NCI-H774 (cell line): ENCODE data around the gene TMEM225B.
A peak's percentile ranks its signal among the peaks of the same experiment; 100 is the strongest.
"Not testable (repeated sequence)": the region's sequence is repeated elsewhere in the genome, so short reads cannot be mapped to it uniquely, and the experiment has no call there.

ENCODE experiments used
- DNase-seq: peaks from one replicate; lab custom pipeline; 2025; lab: John Stamatoyannopoulos, UW

The TMEM225B gene

DNA sequence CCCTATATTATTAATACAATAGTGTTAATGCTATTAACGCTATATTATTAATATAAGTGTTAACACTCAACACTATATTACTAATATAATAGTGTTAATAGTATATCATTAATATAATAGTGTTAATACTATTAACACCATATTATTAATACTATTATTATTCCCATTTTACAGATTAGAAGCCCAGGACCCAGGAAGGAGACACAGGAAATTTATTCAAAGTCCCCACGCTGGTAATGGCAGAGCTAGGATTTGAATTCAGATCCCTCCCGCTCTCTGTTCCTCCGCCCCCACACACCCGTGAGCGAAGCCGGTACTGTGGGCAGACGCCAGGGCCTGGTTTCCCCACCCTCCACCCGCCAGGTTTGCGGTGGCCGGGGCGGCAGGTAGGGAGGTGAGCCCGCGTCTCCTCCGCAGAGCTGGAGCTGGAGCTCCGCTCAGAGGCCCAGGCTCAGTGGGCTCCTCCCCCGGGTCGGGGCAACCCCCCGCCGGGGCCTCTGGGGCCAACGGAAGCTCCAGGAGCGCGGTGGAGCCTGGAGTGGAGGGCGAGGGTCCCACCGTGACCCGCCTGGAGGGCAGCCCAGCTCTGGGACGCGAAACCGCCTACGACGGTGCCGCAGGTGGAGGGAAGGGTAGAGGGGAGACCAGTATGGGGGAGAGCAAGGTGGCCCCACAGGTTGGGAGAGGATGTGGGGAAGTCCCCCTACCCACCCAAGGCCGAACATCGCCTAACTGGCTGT lies at the start of gene TMEM225B:
Gene TMEM225B (plus strand): TSS at position 506 of the 740 bp plus-strand sequence. CDS start 6,122 bp downstream, outside the sequence.
- no peak for DNase-seq

GRCh38 chr7:99549545-99549944 lies 48.5 kb upstream of the TMEM225B start:
- not testable (repeated sequence) for DNase-seq

- DNase-seq = no peak
Observed at GRCh38 chr7:99551334-99551733, 46.7 kb upstream of the TMEM225B start.

- peak; percentile 87 for DNase-seq
Observed at GRCh38 chr7:99551767-99552463, 46.2 kb upstream of the TMEM225B start, which contains the start of gene FAM200A. Gene FAM200A (minus strand): TSS chr7:99552114. CDS start chr7:99548407, 3,707 bp downstream.

DNA sequence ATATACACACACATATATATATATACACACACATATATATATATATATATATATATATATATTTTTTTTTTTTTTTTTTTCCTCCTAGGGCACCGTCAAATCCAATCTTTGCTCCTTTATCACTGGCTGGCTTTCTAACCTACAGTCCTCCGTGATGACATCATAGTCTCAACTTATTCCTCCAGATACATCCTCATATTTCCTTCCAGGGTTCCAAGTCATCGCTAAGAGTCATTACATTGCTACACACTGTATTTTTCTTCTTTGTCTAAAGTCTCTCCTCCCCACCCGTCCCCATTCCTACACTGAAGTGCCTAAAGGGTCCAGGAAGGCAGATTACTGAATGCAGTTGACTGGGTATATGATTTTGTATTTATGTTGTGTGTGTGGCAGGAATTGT lies 45.0 kb upstream of the TMEM225B start:
- no peak for DNase-seq

DNA sequence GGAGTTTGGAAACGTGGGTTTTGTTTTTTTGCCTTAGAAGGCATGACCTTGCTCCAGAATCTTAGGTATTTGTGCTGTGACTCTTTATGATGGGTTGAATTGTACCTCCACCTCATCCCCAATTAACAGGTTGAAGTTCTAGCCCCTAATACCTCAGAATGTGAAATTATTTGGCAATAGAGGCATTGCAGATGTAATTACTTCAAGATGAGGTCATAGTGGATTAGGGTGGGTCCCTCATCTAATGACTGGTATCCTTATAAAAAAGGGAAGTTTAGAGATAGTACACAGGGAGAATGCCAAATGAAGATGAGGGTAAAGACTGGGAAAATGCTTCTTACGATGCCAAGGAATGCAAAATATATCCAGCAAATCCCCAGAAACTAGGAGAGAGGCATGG lies 43.1 kb upstream of the TMEM225B start:
- no peak for DNase-seq

DNA sequence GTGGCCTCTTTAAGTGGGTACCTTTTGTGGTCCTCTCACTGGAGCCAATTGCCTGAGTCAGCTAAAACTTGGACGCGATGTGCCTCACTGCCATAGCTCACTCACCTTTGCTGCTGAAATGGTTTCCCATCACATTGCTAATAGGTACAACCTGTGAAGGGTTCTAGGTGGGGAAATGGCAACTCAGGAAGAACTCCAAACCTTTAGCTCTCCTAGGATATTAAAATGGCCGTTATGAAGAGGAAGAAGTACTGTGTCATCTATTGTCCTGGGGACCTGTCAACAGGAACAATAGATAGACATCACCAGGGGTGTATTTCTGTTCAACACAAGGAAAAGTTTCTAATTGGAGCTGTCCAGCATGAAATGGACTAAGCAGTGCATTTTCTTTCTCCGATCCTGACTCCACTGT lies 40.9 kb upstream of the TMEM225B start:
- no peak for DNase-seq

GRCh38 chr7:99557940-99558305 lies 40.1 kb upstream of the TMEM225B start:
- no peak for DNase-seq

DNA sequence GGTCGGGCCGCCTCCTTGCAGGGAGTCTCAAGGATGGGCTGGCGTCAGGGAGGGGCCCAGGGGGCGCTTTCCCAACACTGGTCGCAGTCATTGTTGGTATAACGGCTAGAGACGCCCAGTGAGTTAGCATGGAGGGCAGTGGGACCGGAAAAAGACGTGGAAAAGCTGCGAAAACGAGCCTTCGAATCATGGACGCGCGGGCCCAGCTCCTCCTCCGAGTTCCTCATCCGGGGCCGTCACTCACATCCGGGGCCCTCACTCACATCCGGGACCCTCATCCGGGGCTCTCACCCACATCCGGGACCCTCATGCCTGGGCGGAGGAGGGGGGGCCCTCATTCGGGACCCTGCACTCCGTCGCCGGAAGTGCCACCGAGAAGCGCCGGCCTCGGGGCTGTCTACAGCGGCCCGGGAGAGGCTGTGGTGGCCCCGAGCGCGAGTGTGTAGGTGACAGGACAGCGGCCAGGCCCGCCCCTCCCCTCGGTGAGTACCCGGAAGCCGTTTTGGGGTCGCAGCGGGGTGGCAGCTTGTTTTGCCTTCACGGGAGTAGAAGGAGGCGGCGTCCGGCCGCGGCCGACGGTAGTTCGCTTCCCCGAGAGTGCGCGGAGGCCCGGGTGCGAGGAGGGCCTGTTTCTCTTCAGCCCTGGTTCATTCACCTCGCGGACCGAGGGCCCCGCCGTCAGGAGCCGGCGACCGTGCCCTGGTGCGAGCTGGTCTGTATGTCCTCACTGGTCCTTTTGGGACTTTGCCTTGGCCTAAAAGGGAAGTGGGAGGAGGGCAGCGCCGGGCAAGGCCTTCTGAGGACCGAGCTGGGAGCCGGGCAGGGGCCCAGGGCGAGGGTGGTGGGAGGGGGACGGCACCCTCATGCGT lies 39.5 kb upstream of the TMEM225B start, which contains the start of gene ZNF655:
Gene ZNF655 (plus strand): TSS at position 337 of the 869 bp plus-strand sequence. CDS start 1,918 bp downstream, outside the sequence.
- peak; percentile 91 for DNase-seq

DNA sequence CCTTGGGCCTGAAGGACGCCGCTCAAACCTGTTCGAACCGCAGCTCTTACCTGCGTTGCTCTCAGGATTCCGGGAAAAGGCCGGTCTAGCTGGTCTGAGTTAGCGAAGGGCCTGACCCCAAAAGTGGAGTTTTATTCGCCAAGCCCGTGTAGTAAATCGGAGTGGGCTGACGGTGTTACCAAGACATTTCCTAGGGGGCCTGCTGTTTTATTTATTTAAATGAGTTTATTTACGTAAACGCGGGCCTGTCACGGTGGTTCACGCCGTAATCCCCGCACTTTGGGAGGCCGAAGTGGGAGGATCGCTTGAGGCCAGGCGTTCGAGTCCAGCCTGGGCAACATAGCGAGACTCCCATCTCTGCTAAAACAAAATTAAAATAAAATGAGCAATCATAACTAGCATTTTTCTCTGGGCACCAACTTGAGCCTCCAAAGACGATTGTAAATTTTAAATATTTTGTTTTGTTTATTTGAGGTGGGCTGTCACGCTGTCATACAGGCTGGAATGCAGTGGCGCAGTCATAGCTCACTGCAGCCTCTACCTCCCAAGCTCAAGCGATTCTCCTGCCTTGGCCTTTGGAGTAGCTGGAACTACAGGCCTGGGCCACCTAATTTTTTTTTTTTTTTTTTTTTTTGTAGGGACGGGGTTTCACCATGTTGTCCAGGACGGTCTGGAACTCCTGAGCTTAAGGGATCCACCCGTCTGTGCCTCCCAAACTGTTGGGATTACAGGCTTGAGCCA lies 38.7 kb upstream of the TMEM225B start:
- DNase-seq = no peak

DNA sequence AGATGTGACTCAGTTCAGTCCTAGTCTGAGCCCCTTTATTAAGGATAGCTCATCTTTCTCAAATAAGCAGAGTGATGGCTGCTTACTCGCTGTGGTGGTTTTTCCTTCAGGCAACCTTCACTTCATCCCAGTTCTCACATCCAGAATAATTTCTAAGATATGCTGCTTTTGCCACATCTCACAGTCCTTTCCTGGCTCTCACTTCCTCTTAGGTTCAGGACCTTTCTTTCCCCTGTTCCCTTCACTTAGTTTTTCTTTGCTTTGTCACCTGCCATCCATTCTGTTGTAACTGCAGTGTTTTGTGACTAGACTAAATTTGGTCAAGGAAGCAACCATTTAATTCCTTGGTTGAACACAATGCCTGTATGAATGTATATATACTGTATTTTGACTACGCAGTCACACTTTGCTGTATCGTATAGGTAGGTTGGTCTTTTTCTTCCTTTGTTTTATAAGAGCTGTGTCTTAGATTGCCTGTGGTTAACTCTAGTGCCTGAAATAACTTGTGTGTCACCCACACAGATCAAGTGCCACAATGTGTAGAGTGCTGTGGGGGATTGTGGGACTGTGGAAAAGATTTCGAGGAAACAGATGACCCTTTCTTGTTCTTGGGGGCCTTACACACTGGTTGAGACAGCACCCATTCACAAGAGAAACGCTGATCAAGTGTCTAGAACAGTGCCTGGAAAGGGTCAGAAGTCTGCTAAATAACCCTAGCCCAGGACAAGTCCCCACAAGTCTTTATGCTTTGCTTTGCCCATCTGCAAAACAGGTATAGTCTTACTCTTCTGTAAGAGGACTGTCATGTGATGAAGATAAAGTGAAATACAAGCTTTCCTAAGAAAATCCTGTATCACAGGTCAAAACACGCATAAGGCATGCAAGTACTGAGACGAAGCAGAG lies 37.0 kb upstream of the TMEM225B start:
- no peak for DNase-seq

- no peak for DNase-seq
Observed at GRCh38 chr7:99561737-99562051, 36.4 kb upstream of the TMEM225B start.

- DNase-seq = no peak
Observed at GRCh38 chr7:99562114-99562784, 35.8 kb upstream of the TMEM225B start.

DNA sequence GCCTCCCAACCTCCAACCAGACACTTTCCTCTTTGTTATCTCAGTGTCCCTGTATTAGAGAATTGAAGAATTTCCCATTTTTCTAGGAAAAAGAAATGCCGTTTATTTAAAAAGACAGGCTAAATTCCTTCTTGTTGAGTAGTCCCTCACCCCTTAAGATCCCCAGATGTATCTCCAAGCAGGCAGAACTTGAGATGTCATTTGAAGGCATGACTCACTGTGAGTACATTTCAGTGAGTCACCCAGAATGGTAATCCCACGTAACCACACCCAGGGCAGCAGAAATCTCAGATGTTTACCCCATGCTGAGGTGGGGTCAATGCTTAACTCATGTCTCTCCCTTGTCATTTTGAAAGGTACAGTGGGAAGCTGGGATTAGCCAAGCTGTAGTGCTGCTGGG lies 35.2 kb upstream of the TMEM225B start:
- DNase-seq = no peak

DNA sequence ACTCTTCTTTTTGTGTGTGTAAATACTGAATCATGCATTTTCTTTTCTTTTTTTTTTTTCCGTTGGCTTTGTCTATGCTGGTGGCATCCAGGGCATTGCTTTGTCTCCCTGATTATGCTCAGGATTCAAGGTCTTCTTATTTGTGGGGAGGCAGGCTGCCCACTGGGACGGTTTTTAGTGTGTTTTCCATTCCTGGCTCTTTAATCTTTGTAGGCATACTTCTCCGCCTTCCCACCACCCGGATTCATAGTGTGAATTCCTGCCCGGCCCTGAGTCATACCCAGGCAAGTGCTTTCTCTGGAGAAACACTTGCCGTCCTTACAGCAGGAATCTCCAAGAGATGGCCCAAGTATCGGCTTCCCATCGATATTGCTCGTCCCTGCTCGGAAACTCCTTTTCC lies 34.4 kb upstream of the TMEM225B start:
- no peak for DNase-seq

DNA sequence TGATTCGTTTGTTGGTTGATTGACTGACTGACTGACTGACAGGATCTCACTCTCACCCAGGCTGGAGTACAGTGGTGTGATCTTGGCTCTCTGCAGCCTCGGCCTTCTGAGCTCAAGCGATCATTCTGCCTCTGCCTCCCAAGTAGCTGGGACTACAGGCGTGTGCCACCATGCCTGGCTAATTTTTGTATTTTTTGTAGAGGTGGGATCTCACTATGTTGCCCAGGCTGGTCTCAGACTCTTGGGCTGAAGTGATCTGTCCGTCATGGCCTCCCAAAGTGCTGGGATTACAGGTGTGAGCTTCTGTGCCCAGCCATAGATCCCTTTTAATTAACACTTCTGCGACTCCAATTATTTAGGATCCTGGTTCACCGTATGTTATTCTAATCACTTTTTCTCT lies 29.3 kb upstream of the TMEM225B start:
- not testable (repeated sequence) for DNase-seq

DNA sequence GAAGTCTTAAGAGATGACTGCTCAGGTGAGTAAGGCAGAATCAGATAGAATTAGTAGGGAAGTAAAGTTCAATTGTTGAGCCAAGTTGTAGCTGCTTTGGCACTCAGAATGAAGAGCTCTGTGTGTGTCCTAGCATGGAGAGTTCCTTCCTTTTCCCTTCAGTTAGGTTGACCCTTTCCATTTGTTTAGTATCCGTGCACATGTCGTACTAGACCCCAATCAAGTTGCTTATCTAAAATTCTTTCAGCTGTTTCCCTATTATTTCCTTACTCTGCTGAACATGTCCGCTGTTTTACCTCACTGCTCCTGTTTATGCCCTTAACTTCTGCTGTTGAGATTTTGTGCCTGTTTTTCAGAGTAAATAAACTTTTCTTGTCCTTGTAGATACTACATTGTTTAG lies 26.3 kb upstream of the TMEM225B start:
- no peak for DNase-seq

DNA sequence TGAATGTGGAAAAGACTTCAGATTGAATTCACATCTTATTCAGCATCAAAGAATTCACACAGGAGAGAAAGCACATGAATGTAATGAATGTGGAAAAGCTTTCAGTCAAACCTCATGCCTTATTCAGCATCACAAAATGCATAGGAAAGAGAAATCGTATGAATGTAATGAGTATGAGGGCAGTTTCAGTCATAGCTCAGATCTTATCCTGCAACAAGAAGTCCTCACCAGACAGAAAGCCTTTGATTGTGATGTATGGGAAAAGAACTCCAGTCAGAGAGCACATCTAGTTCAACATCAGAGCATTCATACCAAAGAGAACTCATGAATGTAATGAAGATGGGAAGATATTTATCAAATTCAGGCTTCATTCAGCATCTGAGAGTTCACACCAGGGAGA lies 24.8 kb upstream of the TMEM225B start:
- DNase-seq = no peak

DNA sequence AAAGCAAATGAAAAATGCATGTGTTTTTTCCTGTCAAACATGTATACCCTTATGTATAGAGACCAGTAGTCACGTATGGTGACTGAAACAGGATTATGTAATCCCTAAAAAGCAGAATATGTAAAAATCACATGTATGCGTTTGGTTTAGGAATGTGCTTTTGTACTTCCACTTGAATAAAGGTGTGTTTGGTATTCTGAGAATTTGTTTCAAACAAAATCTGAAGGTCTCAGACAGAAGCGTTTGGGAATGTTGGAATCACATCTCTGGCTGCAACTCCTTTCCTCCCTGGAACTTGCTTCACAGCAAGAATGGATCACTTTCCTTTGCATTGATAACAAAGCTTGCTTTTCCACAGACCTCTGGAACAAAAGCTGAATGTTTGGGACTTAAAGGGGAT lies 21.8 kb upstream of the TMEM225B start:
- DNase-seq = no peak

DNA sequence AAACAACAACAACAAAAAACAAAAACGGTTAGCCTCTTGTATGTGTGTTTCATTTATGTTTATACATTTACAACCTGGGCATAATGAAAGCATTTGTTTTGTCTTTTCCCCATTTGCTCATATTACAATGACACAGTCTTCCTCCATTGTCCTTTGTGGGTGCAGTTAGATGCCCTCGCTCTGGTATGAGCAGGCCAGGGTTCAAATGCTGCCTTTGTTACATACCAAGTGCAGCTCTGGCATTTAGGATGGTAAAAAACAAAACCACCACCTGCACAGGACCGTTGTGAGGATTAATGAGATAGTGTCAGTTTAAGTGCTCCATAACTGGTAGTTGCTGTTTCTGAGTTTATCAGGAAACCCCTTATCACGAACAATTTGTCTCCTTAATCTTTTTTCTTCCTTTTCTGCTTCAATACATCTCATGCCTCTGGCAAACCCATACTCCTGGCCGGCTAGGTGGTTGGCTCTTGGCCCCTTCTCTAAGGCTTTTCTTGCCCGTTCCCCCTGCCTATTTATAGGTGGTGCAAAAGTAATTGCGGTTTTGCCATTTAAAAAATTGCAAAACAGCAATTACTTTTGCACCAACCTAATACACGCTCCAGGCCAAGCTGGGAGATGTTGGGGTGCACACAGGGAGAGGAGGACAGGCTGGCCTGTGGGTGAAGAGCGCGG lies 18.6 kb upstream of the TMEM225B start:
- DNase-seq = no peak
